SJSA1 (cell line): Measurements from ENCODE around the gene WNT7B. TPM values are rescaled to one million over a fixed set of nuclear protein-coding genes. Genes with fewer than 3 reads are reported as not detected.
A peak's percentile ranks its signal among the peaks of the same experiment; 100 is the strongest.
"Not testable (repeated sequence)": the region's sequence is repeated elsewhere in the genome, so short reads cannot be mapped to it uniquely, and the experiment has no call there.

ENCODE experiments used
- DNase-seq, 2 experiments: peaks; one replicate each; pipeline ENCODE4 v3.0.0-alpha.2; 2015 to 2020; ENCODE audit warnings: low spot score in 2 of 2, low read depth in 1 of 2
- H3K27ac ChIP-seq: fragments of 250-450 bp; sonication (Bioruptor Pico); 2 replicates; pipeline ENCODE4 v1.5.1; 2020; ENCODE audit warnings: mild to moderate bottlenecking, moderate library complexity
- H3K27me3 ChIP-seq: fragments of 250-450 bp; sonication (Bioruptor Pico); replicated peaks from 2 replicates; pipeline ENCODE4 v1.5.1; 2020; ENCODE audit warnings: mild to moderate bottlenecking, moderate library complexity
- H3K36me3 ChIP-seq: fragments of 250-450 bp; sonication (Bioruptor Pico); 2 replicates; pipeline ENCODE4 v1.5.1; 2020; ENCODE audit warnings: mild to moderate bottlenecking
- H3K4me1 ChIP-seq: fragments of 250-450 bp; sonication (Bioruptor Pico); replicated peaks from 2 replicates; pipeline ENCODE4 v1.6.1; 2021; ENCODE audit warnings: mild to moderate bottlenecking
- H3K4me3 ChIP-seq: fragments of 250-450 bp; sonication (Bioruptor Pico); 2 replicates; pipeline ENCODE4 v1.5.1; 2020; ENCODE audit warnings: mild to moderate bottlenecking
- H3K9me3 ChIP-seq: fragments of 250-450 bp; sonication (Bioruptor Pico); replicated peaks from 2 replicates; pipeline ENCODE4 v1.5.1; 2020; ENCODE audit warnings: mild to moderate bottlenecking
- total RNA-seq: library from RNA; depleted of rRNA; stranded (reverse); fragments of >200 nt; shearing (Covaris generic); gene quantifications from 2 replicates; pipeline ENCODE4 v1.2.3, GENCODE V29; 2014

WNT7B gene
- total RNA-seq, 1 experiment from 2014 or later, result 0.18 TPM

- no peaks in the 10 kb centered on the region for H3K36me3 ChIP-seq
- no peak for DNase-seq
- no peaks in the 10 kb centered on the region for H3K27me3 ChIP-seq
- 0 out of 2 replicates have a peak, but pooled peaks cover 5% of the 10 kb centered on the region for H3K9me3 ChIP-seq
- peaks cover 37% of the 10 kb centered on the region for H3K4me1 ChIP-seq
- no peak overlapping the region for H3K4me3 ChIP-seq
- H3K27ac ChIP-seq, result no peak overlapping the region
Measured at GRCh38 chr22:46012182-46012880, 35.4 kb upstream of the WNT7B start.

- Histone ChIP-seq H3K27me3 (no peaks in the 10 kb centered on the region), H3K4me1 (peaks cover 44% of the 10 kb centered on the region), H3K9me3 (0 out of 2 replicates have a peak, but pooled peaks cover 5% of the 10 kb centered on the region), H3K27ac (no peak overlapping the region), H3K36me3 (no peaks in the 10 kb centered on the region), H3K4me3 (no peak overlapping the region)
- no peak for DNase-seq
Measured at GRCh38 chr22:46011627-46012181, 34.7 kb upstream of the WNT7B start.

- H3K36me3 ChIP-seq, result no peaks in the 10 kb centered on the region
- DNase-seq, result no peak
- no peaks in the 10 kb centered on the region for H3K27me3 ChIP-seq
- no peak overlapping the region for H3K4me3 ChIP-seq
- H3K9me3 ChIP-seq, result 0 out of 2 replicates have a peak, but pooled peaks cover 5% of the 10 kb centered on the region
- peaks cover 50% of the 10 kb centered on the region for H3K4me1 ChIP-seq
- H3K27ac ChIP-seq, result no peak overlapping the region
Measured at GRCh38 chr22:46010951-46011626, 34.1 kb upstream of the WNT7B start.

- H3K4me3 ChIP-seq, result no peak overlapping the region
- peaks cover 52% of the 10 kb centered on the region for H3K4me1 ChIP-seq
- DNase-seq, result no peak
- H3K27ac ChIP-seq, result no peak overlapping the region
- no peaks in the 10 kb centered on the region for H3K27me3 ChIP-seq
- H3K36me3 ChIP-seq, result no peaks in the 10 kb centered on the region
- H3K9me3 ChIP-seq, result 0 out of 2 replicates have a peak, but pooled peaks cover 5% of the 10 kb centered on the region
Measured at GRCh38 chr22:46010207-46010867, 33.4 kb upstream of the WNT7B start.

- peaks cover 51% of the 10 kb centered on the region for H3K4me1 ChIP-seq
- H3K4me3 ChIP-seq, result no peak overlapping the region
- 0 out of 2 replicates have a peak, but pooled peaks cover 5% of the 10 kb centered on the region for H3K9me3 ChIP-seq
- H3K36me3 ChIP-seq, result no peaks in the 10 kb centered on the region
- no peak overlapping the region for H3K27ac ChIP-seq
- no peak for DNase-seq
- no peaks in the 10 kb centered on the region for H3K27me3 ChIP-seq
Measured at GRCh38 chr22:46009730-46010129, 32.8 kb upstream of the WNT7B start.

- peaks cover 50% of the 10 kb centered on the region for H3K4me1 ChIP-seq
- 0 out of 2 replicates have a peak, but pooled peaks cover 5% of the 10 kb centered on the region for H3K9me3 ChIP-seq
- H3K4me3 ChIP-seq, result no peak overlapping the region
- DNase-seq, result no peak
- no peaks in the 10 kb centered on the region for H3K36me3 ChIP-seq
- no peaks in the 10 kb centered on the region for H3K27me3 ChIP-seq
- H3K27ac ChIP-seq, result no peak overlapping the region
Measured at GRCh38 chr22:46008836-46009596, 32.1 kb upstream of the WNT7B start.

- no peak overlapping the region for H3K4me3 ChIP-seq
- DNase-seq, result no peak
- H3K9me3 ChIP-seq, result 0 out of 2 replicates have a peak, but pooled peaks cover 5% of the 10 kb centered on the region
- peaks cover 53% of the 10 kb centered on the region for H3K4me1 ChIP-seq
- H3K36me3 ChIP-seq, result no peaks in the 10 kb centered on the region
- no peaks in the 10 kb centered on the region for H3K27me3 ChIP-seq
- peak overlapping the region; percentile 74 for H3K27ac ChIP-seq
Measured at GRCh38 chr22:46008291-46008690, 31.3 kb upstream of the WNT7B start.

GRCh38 chr22:46007848-46008261 is 30.9 kb upstream of the WNT7B start:
- peak; percentile 79 to 84 for DNase-seq
- peaks cover 53% of the 10 kb centered on the region for H3K4me1 ChIP-seq
- no peaks in the 10 kb centered on the region for H3K36me3 ChIP-seq
- H3K4me3 ChIP-seq, result no peak overlapping the region
- no peaks in the 10 kb centered on the region for H3K27me3 ChIP-seq
- H3K27ac ChIP-seq, result peak overlapping the region; percentile 74
- H3K9me3 ChIP-seq, result 0 out of 2 replicates have a peak, but pooled peaks cover 5% of the 10 kb centered on the region

GRCh38 chr22:46007003-46007847 is 30.3 kb upstream of the WNT7B start:
- H3K4me1 ChIP-seq, result peaks cover 54% of the 10 kb centered on the region
- H3K36me3 ChIP-seq, result no peaks in the 10 kb centered on the region
- H3K4me3 ChIP-seq, result peak overlapping the region; percentile 14
- H3K9me3 ChIP-seq, result 0 out of 2 replicates have a peak, but pooled peaks cover 5% of the 10 kb centered on the region
- peak overlapping the region; percentile 74 for H3K27ac ChIP-seq
- H3K27me3 ChIP-seq, result no peaks in the 10 kb centered on the region
- DNase-seq, result peak; percentile 88 to 90

- DNase-seq, result peak; percentile 89 to 95
- H3K4me1 ChIP-seq, result peaks cover 55% of the 10 kb centered on the region
Measured at GRCh38 chr22:46006379-46007002, 29.5 kb upstream of the WNT7B start.

GRCh38 chr22:46005116-46005705 is 28.2 kb upstream of the WNT7B start:
- DNase-seq, H3K4me3 ChIP-seq, H3K36me3 ChIP-seq, H3K9me3 ChIP-seq, H3K27ac ChIP-seq, H3K27me3 ChIP-seq: not testable (repeated sequence)
- peaks cover 55% of the 10 kb centered on the region for H3K4me1 ChIP-seq

More at GRCh38 chr22:46006379-46007002, 29.5 kb upstream of the WNT7B start:
- H3K36me3 ChIP-seq, result no peaks in the 10 kb centered on the region
- no peaks in the 10 kb centered on the region for H3K27me3 ChIP-seq
- H3K27ac ChIP-seq, result peak overlapping the region; percentile 74
- H3K4me3 ChIP-seq, result peak overlapping the region; percentile 14
- 0 out of 2 replicates have a peak, but pooled peaks cover 5% of the 10 kb centered on the region for H3K9me3 ChIP-seq
